ENCODE measurements around the gene SRMS.

SRMS gene

DNA sequence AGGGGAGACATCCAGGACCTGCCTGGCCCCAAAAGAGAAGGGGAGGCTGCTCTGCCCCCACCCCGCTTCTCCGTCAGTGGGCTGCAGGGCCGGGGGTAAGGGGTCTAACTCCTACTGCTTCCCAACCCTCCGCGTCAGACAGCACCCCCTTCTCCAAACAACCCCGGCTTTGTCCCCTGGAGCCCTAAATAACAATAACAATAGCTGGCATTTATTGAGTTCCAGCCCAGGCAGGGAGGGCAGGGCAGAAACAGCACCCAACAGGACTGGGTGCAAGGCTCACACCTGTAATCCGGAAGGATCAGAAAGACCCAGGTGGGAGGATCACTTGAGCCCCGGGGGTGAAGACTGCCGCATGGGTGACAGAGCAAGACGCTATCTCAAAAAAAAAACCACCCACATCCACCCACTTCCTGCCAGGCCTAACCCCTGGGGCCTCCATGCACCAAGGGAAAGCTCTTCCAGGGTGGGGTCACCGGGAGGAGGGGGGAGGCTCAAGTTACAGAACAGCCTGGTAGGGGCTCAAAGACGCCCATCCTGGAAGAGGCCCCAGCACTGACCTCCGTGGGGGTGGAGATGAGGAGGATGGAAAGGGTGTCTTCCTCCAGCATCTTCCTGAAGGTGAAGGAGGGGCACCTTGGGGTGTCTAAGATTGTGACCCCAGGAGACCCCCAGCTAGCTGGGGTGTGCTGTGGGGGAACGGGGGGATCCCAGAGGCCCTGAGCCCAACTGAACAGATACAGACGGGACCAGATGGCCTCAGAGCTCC lies 5.1 kb upstream of the SRMS start:
- Histone ChIP-seq H3K4me1 (ENCODE audit: insufficient read depth, low read length, poor library complexity, severe bottlenecking) (peaks cover 26% of the 10 kb centered on the region), H3K4me3 (ENCODE audit: low read length, poor library complexity, severe bottlenecking) (peak overlapping the region; percentile 61), H3K9me2 (replicated peaks; ENCODE audit: low read depth, low read length) (no peaks in the 10 kb centered on the region), H3K36me3 (ENCODE audit: insufficient read depth, low read length) (no peaks in the 10 kb centered on the region), H3K79me2 (ENCODE audit: insufficient read depth, low read length) (no peaks in the 10 kb centered on the region), H3K27me3 (ENCODE audit: insufficient read depth, low read length, poor library complexity, severe bottlenecking) (no peaks in the 10 kb centered on the region), H4K20me1 (ENCODE audit: insufficient read depth, low read length, poor library complexity, severe bottlenecking) (no peaks in the 10 kb centered on the region), H3K4me2 (ENCODE audit: low read depth, low read length, poor library complexity, severe bottlenecking) (peak overlapping the region; percentile 75), H3K9me3 (ENCODE audit: insufficient read depth, low read depth, low read length) (no peaks in the 10 kb centered on the region), H2AFZ (ENCODE audit: low read length) (no peak overlapping the region), H3F3A (ENCODE audit: low read depth) (no peaks in the 10 kb centered on the region), H3K9ac (ENCODE audit: low read depth, low read length, poor library complexity, severe bottlenecking) (peak overlapping the region; percentile 62)
- TF ChIP-seq EZH2phosphoT487 (IDR thresholded peaks at IDR 0.05; ENCODE audit: borderline replicate concordance): no peak
- TF ChIP-seq CTCF (conservative IDR thresholded peaks at IDR 0.05; ENCODE audit: low read length): no peak

GRCh38 chr20:63551068-63551467 lies 3.5 kb upstream of the SRMS start:
- H3K27me3 ChIP-seq (ENCODE audit: insufficient read depth, low read length, poor library complexity, severe bottlenecking): no peaks in the 10 kb centered on the region

GRCh38 chr20:63549679-63550282 lies 2.2 kb upstream of the SRMS start:
- Histone ChIP-seq H3K9ac (ENCODE audit: low read depth, low read length, poor library complexity, severe bottlenecking) (no peak overlapping the region), H3K4me1 (ENCODE audit: insufficient read depth, low read length, poor library complexity, severe bottlenecking) (peaks cover 26% of the 10 kb centered on the region), H3K4me2 (ENCODE audit: low read depth, low read length, poor library complexity, severe bottlenecking) (no peak overlapping the region), H3K27me3 (ENCODE audit: insufficient read depth, low read length, poor library complexity, severe bottlenecking) (no peaks in the 10 kb centered on the region), H3K9me3 (ENCODE audit: insufficient read depth, low read depth, low read length) (no peaks in the 10 kb centered on the region), H4K20me1 (ENCODE audit: insufficient read depth, low read length, poor library complexity, severe bottlenecking) (no peaks in the 10 kb centered on the region), H3K36me3 (ENCODE audit: insufficient read depth, low read length) (no peaks in the 10 kb centered on the region), H3K79me2 (ENCODE audit: insufficient read depth, low read length) (no peaks in the 10 kb centered on the region), H3K4me3 (ENCODE audit: low read length, poor library complexity, severe bottlenecking) (no peak overlapping the region), H3F3A (ENCODE audit: low read depth) (no peaks in the 10 kb centered on the region), H3K9me2 (replicated peaks; ENCODE audit: low read depth, low read length) (no peaks in the 10 kb centered on the region), H2AFZ (ENCODE audit: low read length) (no peak overlapping the region)
- TF ChIP-seq CTCF (conservative IDR thresholded peaks at IDR 0.05; ENCODE audit: low read length): no peak
- no peak for TF ChIP-seq EZH2phosphoT487 (IDR thresholded peaks at IDR 0.05; ENCODE audit: borderline replicate concordance)

More at GRCh38 chr20:63551068-63551467, 3.5 kb upstream of the SRMS start:
- H4K20me1 ChIP-seq (ENCODE audit: insufficient read depth, low read length, poor library complexity, severe bottlenecking): no peaks in the 10 kb centered on the region
- no peak overlapping the region for H3K4me2 ChIP-seq (ENCODE audit: low read depth, low read length, poor library complexity, severe bottlenecking)
- H3K79me2 ChIP-seq (ENCODE audit: insufficient read depth, low read length): no peaks in the 10 kb centered on the region
- no peaks in the 10 kb centered on the region for H3K9me2 ChIP-seq (replicated peaks; ENCODE audit: low read depth, low read length)
- H3K4me1 ChIP-seq (ENCODE audit: insufficient read depth, low read length, poor library complexity, severe bottlenecking): peaks cover 26% of the 10 kb centered on the region
- no peaks in the 10 kb centered on the region for H3F3A ChIP-seq (ENCODE audit: low read depth)
- no peak overlapping the region for H2AFZ ChIP-seq (ENCODE audit: low read length)
- H3K9ac ChIP-seq (ENCODE audit: low read depth, low read length, poor library complexity, severe bottlenecking): no peak overlapping the region
- no peaks in the 10 kb centered on the region for H3K36me3 ChIP-seq (ENCODE audit: insufficient read depth, low read length)
- H3K4me3 ChIP-seq (ENCODE audit: low read length, poor library complexity, severe bottlenecking): no peak overlapping the region
- TF ChIP-seq EZH2phosphoT487 (IDR thresholded peaks at IDR 0.05; ENCODE audit: borderline replicate concordance): no peak
- TF ChIP-seq CTCF (conservative IDR thresholded peaks at IDR 0.05; ENCODE audit: low read length): no peak
- H3K9me3 ChIP-seq (ENCODE audit: insufficient read depth, low read depth, low read length): no peaks in the 10 kb centered on the region

Measured in Loucy (cell line).